ENCODE measurements around the gene SPATS2L.
"Not testable (repeated sequence)": the region's sequence is repeated elsewhere in the genome, so short reads cannot be mapped to it uniquely, and the experiment has no call there.

Gene SPATS2L

GRCh38 chr2:200320991-200321390 is 14.5 kb downstream of the SPATS2L start:
- DNase-seq: no peak

GRCh38 chr2:200321780-200322534 is 15.5 kb downstream of the SPATS2L start:
- no peak for DNase-seq

DNA sequence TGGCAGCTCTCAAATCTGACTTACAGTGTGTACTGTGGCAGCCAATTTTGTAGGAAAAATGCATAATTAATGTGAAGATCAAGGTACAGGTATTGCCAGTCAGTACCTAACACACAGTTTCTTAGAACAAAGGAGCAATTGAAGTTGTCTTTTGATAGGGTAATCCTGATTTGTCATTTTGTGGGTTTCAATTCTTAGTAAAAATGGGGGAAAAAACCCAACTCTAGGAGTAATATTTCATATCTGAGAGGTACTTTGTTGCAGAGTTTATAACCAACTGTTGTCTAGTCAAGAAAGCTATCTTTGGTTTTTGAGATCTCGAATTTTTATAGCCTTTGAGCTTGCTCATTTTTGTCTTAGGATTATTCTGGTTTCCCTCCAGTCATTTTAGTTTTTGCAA is 16.1 kb downstream of the SPATS2L start:
- DNase-seq: no peak

- no peak for DNase-seq
These were observed 17.9 kb downstream of the SPATS2L start for GRCh38 chr2:200324362-200324761.

DNA sequence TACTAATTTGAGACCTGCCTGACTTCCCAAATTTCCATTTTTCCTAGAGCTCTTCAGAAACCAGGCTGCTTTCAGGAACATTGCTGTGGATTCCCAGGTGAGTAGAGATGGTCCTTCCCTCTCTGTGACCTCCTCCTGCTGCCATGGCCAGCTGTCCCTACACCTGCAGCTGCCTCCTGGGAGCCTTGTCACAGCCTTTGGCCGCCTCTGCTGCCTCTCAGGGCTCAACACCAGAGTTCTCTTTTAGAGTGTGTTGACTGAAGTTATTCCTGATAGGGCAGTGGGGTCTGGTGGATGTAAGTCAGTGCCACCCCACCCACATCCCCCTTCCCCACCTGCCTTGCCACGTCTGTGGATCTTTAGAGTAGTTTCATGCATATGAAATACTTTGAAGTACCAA is 22.9 kb downstream of the SPATS2L start:
- no peak for DNase-seq

GRCh38 chr2:200329798-200330197 is 23.3 kb downstream of the SPATS2L start:
- DNase-seq: no peak

DNA sequence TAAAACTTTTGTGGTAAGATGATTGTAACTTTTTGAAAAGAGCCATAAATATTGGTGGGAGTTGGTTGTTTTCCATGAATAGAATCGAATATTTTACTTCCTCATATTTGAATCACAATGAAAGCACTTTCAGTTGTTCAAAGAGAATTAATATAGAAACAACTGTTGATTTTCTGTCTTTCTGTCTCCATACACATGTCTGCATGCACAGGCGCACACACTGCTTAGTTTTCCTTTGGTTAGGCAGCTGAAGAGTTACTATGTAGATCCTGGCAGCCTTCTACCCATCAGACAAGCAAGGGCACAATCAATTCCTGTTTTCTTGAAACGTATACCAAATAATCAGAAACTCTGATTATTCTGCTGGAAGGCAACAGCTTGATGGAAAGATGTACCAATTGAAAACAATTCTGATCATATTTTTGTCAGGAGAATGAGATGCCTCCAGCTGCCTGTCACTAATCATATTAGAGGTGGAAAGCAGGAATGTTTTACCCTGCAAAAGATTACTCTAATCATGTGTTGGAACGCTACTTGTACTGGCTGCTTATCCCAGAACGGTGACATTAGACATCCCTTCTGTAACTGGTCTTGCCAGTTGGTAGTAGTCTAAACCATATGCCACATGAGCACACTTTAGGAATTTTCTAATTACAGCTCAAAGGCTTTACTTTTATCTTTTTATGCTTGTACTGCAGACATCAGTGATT is 24.0 kb downstream of the SPATS2L start:
- no peak for DNase-seq

- no peak for DNase-seq
These were observed 24.5 kb downstream of the SPATS2L start for GRCh38 chr2:200331061-200331400.

GRCh38 chr2:200335657-200336056 is 29.2 kb downstream of the SPATS2L start:
- DNase-seq: no peak

DNA sequence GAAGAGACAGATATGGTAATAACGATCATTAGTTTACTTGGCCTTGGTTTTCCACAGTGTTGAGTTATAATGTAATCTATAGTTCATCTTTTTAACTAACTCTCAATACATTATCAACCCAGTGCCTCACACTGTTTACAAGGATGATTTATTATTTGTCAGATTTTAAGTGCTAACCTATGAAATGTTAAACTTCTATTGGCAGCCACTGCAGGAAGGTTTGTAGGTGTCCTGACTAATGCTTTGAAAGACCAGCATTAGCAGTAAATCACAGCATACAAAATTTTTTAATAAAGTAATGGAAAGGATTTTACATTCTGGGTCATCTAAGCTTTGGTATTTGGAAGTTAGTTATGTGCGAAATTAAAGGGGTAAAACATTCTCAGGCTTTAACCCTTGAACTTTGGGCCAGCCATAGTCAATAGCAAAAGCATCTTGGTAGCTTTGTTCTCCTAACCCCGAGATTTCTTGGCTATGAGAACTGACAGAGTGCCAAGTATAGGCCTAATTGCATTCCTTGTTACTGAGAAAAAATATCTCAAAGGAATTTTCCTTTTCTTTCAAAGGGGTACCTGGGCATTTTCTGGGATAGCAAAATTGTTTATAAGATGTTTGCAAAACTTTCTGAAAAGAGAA is 30.6 kb downstream of the SPATS2L start:
- no peak for DNase-seq

DNA sequence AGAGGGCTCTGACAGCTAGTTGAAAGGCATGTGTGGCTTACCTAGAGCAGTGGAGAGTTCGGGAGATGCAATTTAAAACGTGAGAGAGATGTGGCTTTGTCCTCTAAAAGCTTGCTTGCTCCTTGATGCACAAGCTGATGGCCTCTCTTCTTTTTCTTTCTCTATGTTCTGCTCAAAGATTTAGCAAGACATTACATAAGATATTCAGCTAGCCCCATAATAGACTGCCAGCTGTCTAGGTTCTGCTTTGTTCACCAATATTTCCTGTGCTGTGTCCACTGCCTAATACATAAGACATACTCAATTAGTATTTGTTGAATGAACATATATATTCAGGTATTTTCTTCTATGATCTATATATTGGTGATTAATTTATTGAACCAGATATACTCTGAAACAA is 31.1 kb downstream of the SPATS2L start:
- no peak for DNase-seq

GRCh38 chr2:200338692-200339091 is 32.2 kb downstream of the SPATS2L start:
- no peak for DNase-seq

DNA sequence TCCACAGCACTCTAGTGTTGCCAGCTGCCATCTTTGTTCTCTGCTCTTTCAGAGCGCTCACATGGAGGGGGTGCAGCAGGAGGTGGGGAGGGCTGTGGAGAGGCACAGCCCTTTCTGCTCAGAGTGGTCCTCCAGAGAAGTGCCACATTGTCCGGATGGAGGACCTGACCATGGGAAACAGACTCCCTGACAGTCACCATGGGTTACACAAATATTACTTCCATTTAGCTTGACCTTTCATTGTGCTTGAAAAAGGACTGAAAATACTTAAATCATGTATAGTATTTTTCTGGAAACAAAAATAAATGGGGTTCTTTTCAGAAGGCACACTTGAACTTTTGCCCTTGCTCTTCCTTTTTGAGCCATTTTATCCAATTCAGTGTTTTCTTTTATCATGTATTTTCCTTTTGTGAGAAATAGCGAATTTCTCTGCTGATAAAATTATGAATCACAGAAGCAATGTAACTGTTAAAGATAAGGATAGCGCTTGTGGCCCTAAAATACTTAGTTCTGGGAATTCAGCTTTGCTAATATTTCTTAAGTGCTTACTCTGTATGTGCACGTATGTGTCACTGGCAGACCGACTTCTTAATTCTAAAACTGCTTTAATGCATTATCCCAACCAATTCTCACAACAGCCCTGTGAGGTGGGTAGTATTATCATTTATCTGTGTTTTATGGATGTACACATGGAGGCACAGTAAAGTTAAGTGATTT is 34.2 kb downstream of the SPATS2L start:
- no peak for DNase-seq

- DNase-seq: no peak
These were observed 34.9 kb downstream of the SPATS2L start for GRCh38 chr2:200341376-200341775.

DNA sequence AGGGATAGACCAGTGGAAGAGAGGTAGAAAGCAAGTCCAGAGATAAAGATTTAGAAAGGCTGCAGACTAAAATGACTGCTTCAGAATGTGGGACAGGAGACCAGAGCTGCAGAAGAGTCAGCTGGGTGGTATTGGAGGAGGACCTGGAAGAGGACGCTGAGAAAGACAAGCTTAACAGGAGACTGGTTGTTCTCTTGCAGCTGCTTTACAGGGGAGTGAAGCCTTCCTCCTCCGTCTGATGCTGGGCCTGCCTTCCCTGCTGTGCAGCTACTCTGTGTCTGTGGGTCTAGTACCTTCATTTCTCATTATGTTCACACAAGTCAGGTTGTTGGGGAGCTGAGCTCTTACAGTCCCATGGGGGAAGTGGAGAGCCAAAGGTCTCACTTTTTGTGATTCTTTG is 35.7 kb downstream of the SPATS2L start:
- no peak for DNase-seq

DNA sequence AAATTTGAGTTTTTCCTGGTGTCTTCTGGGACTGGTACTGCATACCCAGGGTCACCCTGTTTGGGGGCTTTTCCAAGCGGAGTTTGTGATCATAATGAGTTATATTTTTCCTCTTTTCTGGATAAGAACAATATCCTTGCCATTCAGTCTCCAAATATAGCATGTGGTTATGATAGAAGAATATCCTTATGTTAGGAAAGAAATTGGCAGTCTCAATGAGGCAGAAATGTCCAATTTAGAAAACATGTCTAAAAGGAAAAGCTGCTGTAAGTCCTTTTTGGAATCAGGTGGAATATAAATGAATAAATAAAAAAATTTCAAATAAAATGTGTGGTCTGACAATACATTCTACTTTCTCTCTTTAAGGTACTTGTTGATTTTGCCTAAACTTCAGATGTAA is 36.2 kb downstream of the SPATS2L start:
- no peak for DNase-seq

DNA sequence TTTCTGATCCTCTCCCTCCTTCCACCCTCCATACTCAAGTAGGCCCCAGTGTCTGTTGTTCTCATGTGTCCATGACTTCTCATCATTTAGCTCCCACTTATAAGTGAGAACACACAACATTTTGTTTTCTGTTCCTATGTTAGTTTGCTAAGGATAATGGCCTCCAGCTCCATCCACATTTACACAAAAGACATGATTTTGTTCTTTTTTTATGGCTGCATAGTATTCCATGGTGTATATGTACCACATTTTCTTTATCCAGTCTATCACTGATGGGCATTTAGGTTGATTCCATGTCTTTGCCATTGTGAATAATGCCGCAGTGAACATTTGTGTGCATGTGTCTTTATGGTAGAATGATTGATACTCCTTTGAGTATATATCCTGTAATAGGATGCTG is 37.7 kb downstream of the SPATS2L start:
- DNase-seq: not testable (repeated sequence)

GRCh38 chr2:200345975-200346374 is 39.5 kb downstream of the SPATS2L start:
- no peak for DNase-seq

DNA sequence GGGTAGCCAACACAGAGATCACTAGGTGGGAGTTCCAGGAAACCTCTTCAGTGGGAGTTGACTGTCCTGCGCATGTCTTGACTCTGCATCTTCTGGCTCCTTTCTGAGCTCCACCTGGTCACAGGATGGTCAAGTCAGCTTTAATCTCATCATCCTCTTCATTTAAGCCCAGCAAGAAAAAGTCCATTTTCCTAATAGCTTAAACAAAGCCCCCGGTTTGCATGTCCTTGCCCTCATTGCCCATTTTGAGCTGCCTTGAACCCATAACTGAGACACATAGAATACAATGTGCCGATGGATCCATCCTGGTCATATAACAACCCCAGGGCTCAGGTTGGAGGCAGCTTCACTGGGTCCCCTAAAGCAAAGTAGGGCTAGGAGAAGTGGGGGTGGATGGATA is 40.8 kb downstream of the SPATS2L start:
- no peak for DNase-seq

- no peak for DNase-seq
These were observed 42.5 kb downstream of the SPATS2L start for GRCh38 chr2:200348897-200349563.

- DNase-seq: no peak
These were observed 43.4 kb downstream of the SPATS2L start for GRCh38 chr2:200349868-200350267.

DNA sequence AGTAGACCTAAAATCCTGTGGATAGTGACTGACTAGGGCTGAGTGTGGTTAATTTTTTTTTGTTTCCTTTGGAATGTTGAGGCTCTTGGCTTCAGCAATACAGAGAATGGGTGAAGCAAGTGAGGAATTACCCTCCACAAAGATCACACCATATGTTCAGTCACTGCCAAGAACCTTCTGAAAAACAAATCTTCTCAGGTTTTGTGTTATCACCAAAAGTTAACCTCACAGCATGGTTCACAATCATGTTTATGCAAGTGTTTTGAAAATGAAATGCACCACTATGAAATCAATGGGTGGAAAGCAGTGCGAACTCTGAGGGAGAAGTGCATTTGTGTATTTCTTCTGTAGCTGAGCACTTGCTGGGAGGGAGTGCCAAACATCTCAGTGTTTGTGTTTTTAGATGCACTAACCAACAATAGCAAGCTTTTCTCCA is 44.4 kb downstream of the SPATS2L start:
- DNase-seq: no peak

- no peak for DNase-seq
These were observed 45.3 kb downstream of the SPATS2L start for GRCh38 chr2:200351815-200352214.
